Neural cell (in vitro differentiated cells): ENCODE results near the gene KLHL11.

ENCODE experiments used
- CTCF ChIP-seq: fragments of 450-650 bp; IDR thresholded peaks from 2 replicates; pipeline ENCODE4 v1.5.1; 2014; ENCODE audit warnings: antibody characterized with exemption, mild to moderate bottlenecking, moderate library complexity; ENCODE audit not compliant: poor library complexity, severe bottlenecking
- EZH2 ChIP-seq: fragments of 200-600, 300-800 bp; shearing (Covaris generic), sonication (generic); IDR thresholded peaks from 2 replicates; pipeline ENCODE4 v1.6.1; 2014; ENCODE audit warnings: antibody characterized with exemption, low read length, borderline replicate concordance, mild to moderate bottlenecking; ENCODE audit not compliant: insufficient read depth, poor library complexity, severe bottlenecking
- POLR2AphosphoS5 ChIP-seq: IDR thresholded peaks from 2 replicates; pipeline ENCODE4 v1.6.1; 2012
- REST ChIP-seq: IDR thresholded peaks from 2 replicates; pipeline ENCODE4 v1.6.1; 2012; ENCODE audit warnings: borderline replicate concordance
- TAF1 ChIP-seq: IDR thresholded peaks from 2 replicates; pipeline ENCODE4 v1.6.1; 2012; ENCODE audit warnings: low read depth

GRCh38 chr17:41818024-41818423 is 47.2 kb downstream of the KLHL11 start:
- TF ChIP-seq CTCF (no peak), REST (no peak), POLR2AphosphoS5 (no peak), EZH2 (no peak), TAF1 (no peak)
